ENCODE measurements around the gene FOXN4.

Gene FOXN4

GRCh38 chr12:109264943-109265650, 44.0 kb downstream of the FOXN4 start:
- DNase-seq (ENCODE audit: low read depth) = no peak
- TF ChIP-seq MYC (IDR thresholded peaks at IDR 0.05; ENCODE audit: low read depth, low read length) (no peak), POLR2A (IDR thresholded peaks at IDR 0.05; ENCODE audit: extremely low read depth, insufficient read length) (no peak)

GRCh38 chr12:109264095-109264942, 44.8 kb downstream of the FOXN4 start:
- peak; percentile 86 for DNase-seq (ENCODE audit: low read depth)
- TF ChIP-seq MYC (IDR thresholded peaks at IDR 0.05; ENCODE audit: low read depth, low read length) = 0 out of 2 replicates have a peak, but pooled peaks have one; percentile 24
- peak; percentile 98 for TF ChIP-seq CTCF (IDR thresholded peaks at IDR 0.05; ENCODE audit: low read depth, low read length)
- no peak for TF ChIP-seq POLR2A (IDR thresholded peaks at IDR 0.05; ENCODE audit: extremely low read depth, insufficient read length)
- TF ChIP-seq MAX (IDR thresholded peaks at IDR 0.05; ENCODE audit: low read depth, low read length) = peak; percentile 43

More at GRCh38 chr12:109264943-109265650, 44.0 kb downstream of the FOXN4 start:
- H3K4me3 ChIP-seq (ENCODE audit: low read depth, low read length) = no peak overlapping the region

GRCh38 chr12:109263439-109263838, 45.6 kb downstream of the FOXN4 start:
- TF ChIP-seq POLR2A (IDR thresholded peaks at IDR 0.05; ENCODE audit: extremely low read depth, insufficient read length) (no peak), CTCF (IDR thresholded peaks at IDR 0.05; ENCODE audit: low read depth, low read length) (no peak), MYC (IDR thresholded peaks at IDR 0.05; ENCODE audit: low read depth, low read length) (no peak), MAX (IDR thresholded peaks at IDR 0.05; ENCODE audit: low read depth, low read length) (no peak)
- no peak for DNase-seq (ENCODE audit: low read depth)

More at GRCh38 chr12:109264095-109264942, 44.8 kb downstream of the FOXN4 start:
- no peak overlapping the region for H3K4me3 ChIP-seq (ENCODE audit: low read depth, low read length)

GRCh38 chr12:109261939-109262338, 47.1 kb downstream of the FOXN4 start:
- no peak for TF ChIP-seq POLR2A (IDR thresholded peaks at IDR 0.05; ENCODE audit: extremely low read depth, insufficient read length)
- no peak for TF ChIP-seq MYC (IDR thresholded peaks at IDR 0.05; ENCODE audit: low read depth, low read length)
- no peak for DNase-seq (ENCODE audit: low read depth)
- no peak overlapping the region for H3K4me3 ChIP-seq (ENCODE audit: low read depth, low read length)

More at GRCh38 chr12:109263439-109263838, 45.6 kb downstream of the FOXN4 start:
- H3K4me3 ChIP-seq (ENCODE audit: low read depth, low read length) = no peak overlapping the region

- no peak for DNase-seq (ENCODE audit: low read depth)
- H3K4me3 ChIP-seq (ENCODE audit: low read depth, low read length) = no peak overlapping the region
- TF ChIP-seq CTCF (IDR thresholded peaks at IDR 0.05; ENCODE audit: low read depth, low read length) (no peak), MAX (IDR thresholded peaks at IDR 0.05; ENCODE audit: low read depth, low read length) (no peak), POLR2A (IDR thresholded peaks at IDR 0.05; ENCODE audit: extremely low read depth, insufficient read length) (no peak), MYC (IDR thresholded peaks at IDR 0.05; ENCODE audit: low read depth, low read length) (no peak)
Measured at GRCh38 chr12:109261087-109261486, 48.0 kb downstream of the FOXN4 start.

- no peak overlapping the region for H3K4me3 ChIP-seq (ENCODE audit: low read depth, low read length)
- no peak for DNase-seq (ENCODE audit: low read depth)
- TF ChIP-seq MAX (IDR thresholded peaks at IDR 0.05; ENCODE audit: low read depth, low read length) (no peak), POLR2A (IDR thresholded peaks at IDR 0.05; ENCODE audit: extremely low read depth, insufficient read length) (no peak)
Measured at GRCh38 chr12:109259545-109259895, 49.6 kb downstream of the FOXN4 start.

Measured in NB4 (cell line).